SHP77 treated with DMSO at 0.1 percent for 48 hours (cell line): Measurements from ENCODE around the gene PRDM16.

Source experiments
- DNase-seq: peaks from one replicate; lab custom pipeline; 2025; lab: John Stamatoyannopoulos, UW

The PRDM16 gene

GRCh38 chr1:3069491-3070308, 697 bp downstream of the PRDM16 start:
- no peak for DNase-seq

- no peak for DNase-seq
These were observed 1.3 kb downstream of the PRDM16 start for GRCh38 chr1:3070309-3070643.

- no peak for DNase-seq
These were observed 1.9 kb downstream of the PRDM16 start for GRCh38 chr1:3070644-3071564.

GRCh38 chr1:3071565-3072390, 2.8 kb downstream of the PRDM16 start:
- DNase-seq, result no peak

GRCh38 chr1:3072391-3073185, 3.6 kb downstream of the PRDM16 start:
- no peak for DNase-seq

- DNase-seq, result no peak
These were observed 4.1 kb downstream of the PRDM16 start for GRCh38 chr1:3073186-3073488.

- DNase-seq, result no peak
These were observed 4.7 kb downstream of the PRDM16 start for GRCh38 chr1:3073489-3074296.

GRCh38 chr1:3074297-3074741, 5.3 kb downstream of the PRDM16 start:
- no peak for DNase-seq

- DNase-seq, result no peak
These were observed 5.8 kb downstream of the PRDM16 start for GRCh38 chr1:3074800-3075199.

GRCh38 chr1:3075666-3076362, 6.8 kb downstream of the PRDM16 start:
- DNase-seq, result no peak

- no peak for DNase-seq
These were observed 7.3 kb downstream of the PRDM16 start for GRCh38 chr1:3076363-3076740.

- no peak for DNase-seq
These were observed 8.1 kb downstream of the PRDM16 start for GRCh38 chr1:3077081-3077480.

- no peak for DNase-seq
These were observed 8.6 kb downstream of the PRDM16 start for GRCh38 chr1:3077561-3077960.

GRCh38 chr1:3078430-3078861, 9.4 kb downstream of the PRDM16 start:
- DNase-seq, result no peak

- no peak for DNase-seq
These were observed 9.9 kb downstream of the PRDM16 start for GRCh38 chr1:3078871-3079270.

GRCh38 chr1:3079381-3080052, 10.5 kb downstream of the PRDM16 start:
- DNase-seq, result no peak

- DNase-seq, result no peak
These were observed 11.3 kb downstream of the PRDM16 start for GRCh38 chr1:3080053-3080955.

GRCh38 chr1:3081171-3081683, 12.2 kb downstream of the PRDM16 start:
- no peak for DNase-seq
